Measurements from ENCODE around the gene RALBP1. TPM values are rescaled to one million over a fixed set of nuclear protein-coding genes. Genes with fewer than 3 reads are reported as not detected.
"Not testable (repeated sequence)": the region's sequence is repeated elsewhere in the genome, so short reads cannot be mapped to it uniquely, and the experiment has no call there.

RALBP1 gene
- total RNA-seq, 4 donors from 2014 or later: 168 to 213 (median 178) TPM

DNA sequence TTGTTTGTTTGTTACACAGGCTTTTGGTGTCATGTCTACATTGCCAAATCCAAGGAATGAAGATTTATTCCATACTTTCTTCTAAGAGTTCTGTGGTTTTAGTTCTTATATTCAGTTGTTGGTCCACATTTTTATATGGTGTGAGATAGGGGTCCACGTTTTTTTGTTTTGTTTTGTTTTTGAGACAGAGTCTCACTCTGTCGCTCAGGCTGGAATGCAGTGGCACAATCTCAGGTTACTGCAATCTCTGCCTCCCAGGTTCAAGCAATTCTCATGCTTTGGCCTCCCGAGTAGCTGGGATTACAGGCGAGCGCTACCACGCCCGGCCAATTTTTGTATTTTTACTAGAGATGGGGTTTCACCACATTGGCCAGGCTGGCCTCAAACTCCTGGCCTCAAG is 8.2 kb downstream of the RALBP1 start:
- peaks cover 12% of the 10 kb centered on the region for H3K4me1 ChIP-seq
- TF ChIP-seq POLR2A (IDR thresholded peaks at IDR 0.05) (no peak), POLR2AphosphoS5 (IDR thresholded peaks at IDR 0.05) (no peak), EP300 (IDR thresholded peaks at IDR 0.05) (no peak)
- TF ChIP-seq, protein P1, sequence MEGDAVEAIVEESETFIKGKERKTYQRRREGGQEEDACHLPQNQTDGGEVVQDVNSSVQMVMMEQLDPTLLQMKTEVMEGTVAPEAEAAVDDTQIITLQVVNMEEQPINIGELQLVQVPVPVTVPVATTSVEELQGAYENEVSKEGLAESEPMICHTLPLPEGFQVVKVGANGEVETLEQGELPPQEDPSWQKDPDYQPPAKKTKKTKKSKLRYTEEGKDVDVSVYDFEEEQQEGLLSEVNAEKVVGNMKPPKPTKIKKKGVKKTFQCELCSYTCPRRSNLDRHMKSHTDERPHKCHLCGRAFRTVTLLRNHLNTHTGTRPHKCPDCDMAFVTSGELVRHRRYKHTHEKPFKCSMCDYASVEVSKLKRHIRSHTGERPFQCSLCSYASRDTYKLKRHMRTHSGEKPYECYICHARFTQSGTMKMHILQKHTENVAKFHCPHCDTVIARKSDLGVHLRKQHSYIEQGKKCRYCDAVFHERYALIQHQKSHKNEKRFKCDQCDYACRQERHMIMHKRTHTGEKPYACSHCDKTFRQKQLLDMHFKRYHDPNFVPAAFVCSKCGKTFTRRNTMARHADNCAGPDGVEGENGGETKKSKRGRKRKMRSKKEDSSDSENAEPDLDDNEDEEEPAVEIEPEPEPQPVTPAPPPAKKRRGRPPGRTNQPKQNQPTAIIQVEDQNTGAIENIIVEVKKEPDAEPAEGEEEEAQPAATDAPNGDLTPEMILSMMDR (IDR thresholded peaks at IDR 0.05): no peak
- 91% methylated on average over 7 of the region's 7 CpGs for WGBS

DNA sequence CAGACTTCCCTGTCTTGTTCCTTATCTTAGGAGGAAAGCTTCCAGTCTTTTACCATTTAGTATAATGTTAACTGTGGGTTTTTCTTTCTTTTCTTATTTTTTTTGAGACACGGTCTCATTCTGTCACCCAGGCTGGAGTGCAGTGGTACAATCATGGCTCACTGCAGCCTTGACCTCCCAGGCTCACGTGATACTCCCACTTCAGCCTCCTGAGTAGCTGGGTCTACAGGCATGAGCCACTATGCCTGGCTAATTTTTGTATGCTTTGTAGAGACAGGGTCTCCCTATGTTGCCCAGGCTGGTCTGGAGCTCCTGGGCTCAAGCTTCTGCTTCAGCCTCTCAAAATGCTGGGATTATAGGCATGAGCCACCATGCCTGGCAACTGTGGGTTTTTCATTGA is 9.5 kb downstream of the RALBP1 start:
- not testable (repeated sequence) for H3K9me3 ChIP-seq; H3K27ac ChIP-seq; H3K4me3 ChIP-seq; DNase-seq (ENCODE audit: low spot score in 2 of 2); H3K27me3 ChIP-seq; H3K36me3 ChIP-seq
- WGBS: 96% methylated on average over 2 of the region's 2 CpGs
- H3K4me1 ChIP-seq: peaks cover 12% of the 10 kb centered on the region

More for the DNA sequence above, 8.2 kb downstream of the RALBP1 start:
- no peak for DNase-seq (ENCODE audit: low spot score in 2 of 2)
- Histone ChIP-seq H3K9me3 (no peaks in the 10 kb centered on the region), H3K4me3 (no peak overlapping the region), H3K27me3 (no peaks in the 10 kb centered on the region), H3K27ac (no peak overlapping the region), H3K36me3 (peaks cover 13% of the 10 kb centered on the region)

DNA sequence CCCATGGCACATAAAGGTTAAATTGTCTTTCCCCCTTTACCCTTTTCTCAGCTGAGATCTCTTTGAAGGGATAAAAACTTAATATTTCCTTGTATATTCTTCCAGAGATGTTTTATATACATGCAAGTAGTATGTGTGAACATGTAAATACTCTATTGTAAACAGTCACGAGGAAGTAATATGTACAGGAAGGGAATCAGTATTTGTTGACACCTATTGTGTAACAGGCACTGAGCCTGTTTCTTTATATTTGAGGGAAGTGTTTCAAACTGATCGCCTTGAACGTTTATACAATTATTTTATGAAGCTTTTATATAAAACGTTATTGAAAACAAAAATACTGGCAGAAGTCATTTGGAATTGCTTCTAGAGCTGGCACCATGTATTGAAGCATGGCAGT is 13.2 kb downstream of the RALBP1 start:
- no peak for DNase-seq (ENCODE audit: low spot score in 2 of 2)
- H3K9me3 ChIP-seq: no peaks in the 10 kb centered on the region
- WGBS: 66% methylated on average over 4 of the region's 4 CpGs
- H3K4me1 ChIP-seq: no peaks in the 10 kb centered on the region
- no peaks in the 10 kb centered on the region for H3K27me3 ChIP-seq
- no peak overlapping the region for H3K27ac ChIP-seq
- H3K4me3 ChIP-seq: no peak overlapping the region
- TF ChIP-seq POLR2AphosphoS5 (IDR thresholded peaks at IDR 0.05): no peak
- TF ChIP-seq EP300 (IDR thresholded peaks at IDR 0.05): no peak
- TF ChIP-seq, protein P1 (IDR thresholded peaks at IDR 0.05): no peak
- TF ChIP-seq POLR2A (IDR thresholded peaks at IDR 0.05): no peak
- peaks cover 3% of the 10 kb centered on the region for H3K36me3 ChIP-seq

DNA sequence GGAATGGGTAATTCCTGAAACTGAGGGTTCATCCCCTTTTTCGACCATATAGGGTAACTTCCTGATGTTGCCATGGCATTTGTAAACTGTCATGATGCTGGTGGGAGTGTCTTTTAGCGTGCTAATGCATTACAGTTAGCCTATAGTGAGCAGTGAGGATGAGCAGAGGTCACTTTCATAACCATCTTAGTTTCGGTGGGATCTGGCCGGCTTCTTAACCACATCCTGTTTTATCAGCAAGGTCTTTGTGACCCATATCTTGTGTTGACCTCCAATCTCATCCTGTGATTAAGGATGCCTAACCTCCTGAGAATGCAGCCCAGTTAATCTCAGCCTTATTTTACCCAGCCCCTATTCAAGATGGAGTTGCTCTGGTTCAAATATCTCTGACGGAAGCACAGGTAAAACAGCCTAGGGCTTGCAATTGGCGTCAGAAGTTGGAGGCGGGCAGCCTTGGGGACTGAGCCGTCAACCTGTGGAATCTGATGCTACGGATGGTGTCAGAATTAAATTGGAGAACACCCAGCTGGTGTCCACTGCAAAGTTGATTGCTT is 19.5 kb downstream of the RALBP1 start:
- no peaks in the 10 kb centered on the region for H3K9me3 ChIP-seq
- peaks cover 12% of the 10 kb centered on the region for H3K4me1 ChIP-seq
- no peaks in the 10 kb centered on the region for H3K36me3 ChIP-seq
- no peak for TF ChIP-seq POLR2AphosphoS5 (IDR thresholded peaks at IDR 0.05)
- TF ChIP-seq EP300 (IDR thresholded peaks at IDR 0.05): no peak
- no peak for TF ChIP-seq POLR2A (IDR thresholded peaks at IDR 0.05)
- TF ChIP-seq, protein P1 (IDR thresholded peaks at IDR 0.05): no peak
- H3K4me3 ChIP-seq: no peak overlapping the region
- no peak for DNase-seq (ENCODE audit: low spot score in 2 of 2)
- 81% methylated on average over 9 of the region's 9 CpGs for WGBS
- H3K27ac ChIP-seq: no peak overlapping the region
- no peaks in the 10 kb centered on the region for H3K27me3 ChIP-seq

DNA sequence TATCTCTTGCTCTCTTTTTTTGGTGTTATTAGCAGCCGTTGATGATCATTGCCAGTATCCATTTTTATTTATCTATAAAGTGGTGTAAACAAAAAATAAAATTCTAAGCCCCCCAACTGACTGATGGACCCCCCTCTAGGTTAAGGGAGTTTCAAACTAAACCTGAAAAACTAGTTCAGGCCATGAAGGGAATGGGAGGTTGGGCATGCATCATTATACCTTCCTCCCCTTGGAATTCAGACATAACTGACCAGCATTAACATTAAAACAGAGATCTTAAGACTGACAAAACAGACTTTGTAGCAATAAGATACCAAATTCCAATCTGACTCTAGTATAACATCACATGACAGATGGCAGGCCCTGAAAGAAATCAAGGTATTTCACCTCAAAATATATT is 20.2 kb downstream of the RALBP1 start:
- H3K9me3 ChIP-seq: no peaks in the 10 kb centered on the region
- no peak for DNase-seq (ENCODE audit: low spot score in 2 of 2)
- no peaks in the 10 kb centered on the region for H3K27me3 ChIP-seq
- H3K36me3 ChIP-seq: no peaks in the 10 kb centered on the region
- no peak overlapping the region for H3K4me3 ChIP-seq
- WGBS: 67% methylated on average over 1 of the region's 1 CpG
- H3K4me1 ChIP-seq: peaks cover 12% of the 10 kb centered on the region
- TF ChIP-seq EP300 (IDR thresholded peaks at IDR 0.05) (no peak), POLR2A (IDR thresholded peaks at IDR 0.05) (no peak), POLR2AphosphoS5 (IDR thresholded peaks at IDR 0.05) (no peak)
- TF ChIP-seq, protein P1 (IDR thresholded peaks at IDR 0.05): no peak
- H3K27ac ChIP-seq: no peak overlapping the region
